ENCODE results near the gene CLEC6A.
"Not testable (repeated sequence)": the region's sequence is repeated elsewhere in the genome, so short reads cannot be mapped to it uniquely, and the experiment has no call there.

GRCh38 chr12:8496074-8496473, 40.3 kb downstream of the CLEC6A start:
- not testable (repeated sequence) for TF ChIP-seq CTCF (IDR thresholded peaks at IDR 0.05; ENCODE audit: low read depth, low read length); MYC (IDR thresholded peaks at IDR 0.05; ENCODE audit: low read depth, low read length); POLR2A (IDR thresholded peaks at IDR 0.05; ENCODE audit: extremely low read depth, insufficient read length); MAX (IDR thresholded peaks at IDR 0.05; ENCODE audit: low read depth, low read length)

Measured in NB4 (cell line).